T-cell (primary cell): ENCODE data around the gene NPTX1. TPM values are rescaled to one million over a fixed set of nuclear protein-coding genes. Genes with fewer than 3 reads are reported as not detected.

Experiments
- ATAC-seq, 4 experiments: fragments of 200-7000 bp in 3 of 4; fragments of 150-1000 bp in 1 of 4; cut with Tn5 transposase; replicated peaks in 1 of 4; 1 replicate in 3 of 4; 2 replicates in 1 of 4; pipeline ENCODE4 v1.10.0; 2021; ENCODE audit warnings: moderate library complexity in 3 of 4, mild to moderate bottlenecking in 2 of 4, moderate number of reproducible peaks in 1 of 4
- CTCF ChIA-PET, 2 donors: fragments of 300-600 bp; sonication (Branson Sonifier 250); formaldehyde crosslinking; loops; one replicate each; lab custom pipeline; 2022; ENCODE audit warnings: antibody characterized with exemption in 2 of 2; lab: Charles Lee
- POLR2A ChIA-PET, 2 donors: fragments of 300-600 bp; sonication (Branson Sonifier 250); formaldehyde crosslinking; loops; one replicate each; lab custom pipeline; 2022; ENCODE audit warnings: antibody characterized with exemption in 2 of 2; lab: Charles Lee
- DNase-seq, 35 experiments: peaks; one replicate each; pipeline versions ENCODE4 v3.0.0 to v3.0.0-alpha.2; 2013 to 2023
- H3K27ac ChIP-seq: one replicate; pipeline ENCODE4 v1.5.1; 2013; ENCODE audit warnings: low read length
- H3K27me3 ChIP-seq, 2 experiments: replicated peaks in 1 of 2; 1 replicate in 1 of 2; 2 replicates in 1 of 2; pipeline versions ENCODE4 v1.6.1 to v1.7.0; 2013; ENCODE audit warnings: low read length in 1 of 2, mixed read lengths in 1 of 2; ENCODE audit not compliant: control insufficient read depth in 2 of 2, insufficient read depth in 2 of 2; ENCODE audit errors: extremely low read depth in 1 of 2
- H3K36me3 ChIP-seq, 2 donors: 1 replicate in 1 of 2; 2 replicates in 1 of 2; pipeline versions ENCODE4 v1.6.1 to v1.7.0; 2013; ENCODE audit warnings: low read length in 1 of 2; ENCODE audit not compliant: control insufficient read depth in 2 of 2, insufficient read depth in 1 of 2; ENCODE audit errors: extremely low read depth in 1 of 2
- H3K4me1 ChIP-seq, 2 experiments: 1 replicate in 1 of 2; 2 replicates in 1 of 2; pipeline versions ENCODE4 v1.6.1 to v1.7.0; 2013; ENCODE audit warnings: low read length in 2 of 2, mixed read lengths in 1 of 2; ENCODE audit not compliant: insufficient read depth in 2 of 2, control insufficient read depth in 1 of 2; ENCODE audit errors: extremely low read depth in 1 of 2
- H3K4me3 ChIP-seq, 2 donors: 1 replicate in 1 of 2; 2 replicates in 1 of 2; pipeline versions ENCODE4 v1.5.1 to v1.7.0; 2013; ENCODE audit warnings: mild to moderate bottlenecking in 2 of 2, low read length in 1 of 2, moderate library complexity in 1 of 2; ENCODE audit not compliant: control insufficient read depth in 1 of 2; ENCODE audit errors: extremely low read depth in 1 of 2
- H3K9me3 ChIP-seq: 2 replicates; pipeline ENCODE4 v1.7.0; 2013
- H3K27ac Mint-ChIP-seq, 2 donors: one replicate each; pipeline ENCODE4 v1.8.0; 2020 to 2021; ENCODE audit warnings: mild to moderate bottlenecking in 2 of 2, mixed read lengths in 2 of 2
- H3K27me3 Mint-ChIP-seq, 2 donors: one replicate each; pipeline ENCODE4 v1.8.0; 2021 to 2022; ENCODE audit warnings: mixed read lengths in 2 of 2
- H3K36me3 Mint-ChIP-seq: one replicate; pipeline ENCODE4 v1.8.0; 2021; ENCODE audit warnings: mixed read lengths
- H3K4me1 Mint-ChIP-seq, 3 donors: one replicate each; pipeline ENCODE4 v1.8.0; 2020 to 2022; ENCODE audit warnings: mixed read lengths in 3 of 3, mild to moderate bottlenecking in 1 of 3
- H3K4me3 Mint-ChIP-seq, 3 donors: one replicate each; pipeline ENCODE4 v1.8.0; 2020 to 2022; ENCODE audit warnings: mild to moderate bottlenecking in 3 of 3, mixed read lengths in 3 of 3, moderate library complexity in 3 of 3
- H3K9me3 Mint-ChIP-seq, 3 donors: one replicate each; pipeline ENCODE4 v1.8.0; 2020 to 2022; ENCODE audit warnings: mixed read lengths in 3 of 3
- WGBS: methylation state at CpG from one replicate; pipeline ENCODE4 v1.1.5; 2013; ENCODE audit warnings: missing lambda C conversion rate; ENCODE audit not compliant: insufficient coverage; 5-methylcytosine and 5-hydroxymethylcytosine counted together
- total RNA-seq, 35 experiments: library from RNA in 6 of 35; stranded (reverse) in 6 of 35; fragments of 120-200 nt in 1 of 35; gene quantifications; one replicate each; pipeline versions ENCODE4 v1.2.1 to v1.2.4 and lab custom pipeline; 2013 to 2026

Gene NPTX1
- total RNA-seq, 5 donors from 2014 or later (not counting 1 experiment from before 2014, with no cell fraction given), result 0.13 to 0.67 (median 0.33) TPM

- Mint-ChIP-seq H3K4me1 (peaks cover 5 to 10% (median 8%) of the 10 kb centered on the region in 3 donors), H3K27me3 (no peaks in the 10 kb centered on the region), H3K36me3 (no peaks in the 10 kb centered on the region), H3K4me3 (no peak overlapping the region), H3K27ac (no peak overlapping the region), H3K9me3 (no peaks in the 10 kb centered on the region)
- no peak for DNase-seq
- 79% methylated on average over 13 of the region's 27 CpGs for WGBS
- no peak for ATAC-seq
- ChIA-PET CTCF (no interaction called here), POLR2A (no interaction called here)
- no peak overlapping the region for H3K27ac ChIP-seq
- no peaks in the 10 kb centered on the region for H3K9me3 ChIP-seq
- peaks cover 0 to 29% of the 10 kb centered on the region in 2 experiments for H3K27me3 ChIP-seq
- H3K36me3 ChIP-seq, result no peaks in the 10 kb centered on the region
- H3K4me1 ChIP-seq, result peaks cover 0 to 8% of the 10 kb centered on the region in 2 experiments
- H3K4me3 ChIP-seq, result no peak overlapping the region
These were observed 27.0 kb downstream of the NPTX1 start for GRCh38 chr17:80449194-80449929.

GRCh38 chr17:80447790-80448189 is 28.6 kb downstream of the NPTX1 start:
- H3K27me3 ChIP-seq, result peaks cover 0 to 41% of the 10 kb centered on the region in 2 experiments
- CTCF ChIA-PET, result no interaction called here
- H3K4me1 Mint-ChIP-seq, result no peaks in the 10 kb centered on the region
- POLR2A ChIA-PET, result no interaction called here
- 83% methylated on average over 2 of the region's 4 CpGs for WGBS
- no peaks in the 10 kb centered on the region for H3K36me3 ChIP-seq
- no peak overlapping the region for H3K27ac ChIP-seq
- no peak overlapping the region for H3K4me3 Mint-ChIP-seq
- H3K9me3 Mint-ChIP-seq, result no peaks in the 10 kb centered on the region
- no peak overlapping the region for H3K4me3 ChIP-seq
- peaks cover 6 to 9% of the 10 kb centered on the region in 2 donors for H3K27me3 Mint-ChIP-seq
- no peak for DNase-seq
- no peaks in the 10 kb centered on the region for H3K9me3 ChIP-seq
- H3K4me1 ChIP-seq, result no peaks in the 10 kb centered on the region
- ATAC-seq, result no peak
- no peaks in the 10 kb centered on the region for H3K36me3 Mint-ChIP-seq
- H3K27ac Mint-ChIP-seq, result no peak overlapping the region

GRCh38 chr17:80446645-80447405 is 29.6 kb downstream of the NPTX1 start:
- H3K4me3 ChIP-seq, result no peak overlapping the region
- ChIA-PET POLR2A (interaction anchor here in 1 of 2 donors (0.6 kb wide), 1 partner anchor 576 kb away, joined by 3 read pairs; no protein-coding TSS in a partner anchor), CTCF (no interaction called here)
- H3K27ac ChIP-seq, result no peak overlapping the region
- Mint-ChIP-seq H3K27me3 (peaks cover 11 to 17% of the 10 kb centered on the region in 2 donors), H3K36me3 (no peaks in the 10 kb centered on the region), H3K9me3 (no peaks in the 10 kb centered on the region), H3K4me3 (no peak overlapping the region), H3K4me1 (no peaks in the 10 kb centered on the region), H3K27ac (no peak overlapping the region)
- H3K27me3 ChIP-seq, result peaks cover 0 to 45% of the 10 kb centered on the region in 2 experiments
- no peaks in the 10 kb centered on the region for H3K36me3 ChIP-seq
- H3K4me1 ChIP-seq, result no peaks in the 10 kb centered on the region
- WGBS, result 92% methylated on average over 7 of the region's 12 CpGs
- no peaks in the 10 kb centered on the region for H3K9me3 ChIP-seq
- no peak for ATAC-seq
- no peak for DNase-seq

GRCh38 chr17:80445726-80446110 is 30.7 kb downstream of the NPTX1 start:
- H3K27me3 Mint-ChIP-seq, result peaks cover 11 to 23% of the 10 kb centered on the region in 2 donors
- no peak for ATAC-seq
- no peaks in the 10 kb centered on the region for H3K4me1 Mint-ChIP-seq
- peaks cover 0 to 53% of the 10 kb centered on the region in 2 experiments for H3K27me3 ChIP-seq
- ChIA-PET CTCF (no interaction called here), POLR2A (no interaction called here)
- no peak overlapping the region for H3K4me3 ChIP-seq
- H3K27ac Mint-ChIP-seq, result no peak overlapping the region
- H3K27ac ChIP-seq, result no peak overlapping the region
- no peaks in the 10 kb centered on the region for H3K36me3 Mint-ChIP-seq
- no peaks in the 10 kb centered on the region for H3K36me3 ChIP-seq
- WGBS, result 64% methylated on average over 9 of the region's 10 CpGs
- H3K9me3 Mint-ChIP-seq, result no peaks in the 10 kb centered on the region
- H3K4me3 Mint-ChIP-seq, result no peak overlapping the region
- no peaks in the 10 kb centered on the region for H3K9me3 ChIP-seq
- no peaks in the 10 kb centered on the region for H3K4me1 ChIP-seq
- no peak for DNase-seq

- Histone ChIP-seq H3K27me3 (peaks cover 0 to 53% of the 10 kb centered on the region in 2 experiments), H3K9me3 (no peaks in the 10 kb centered on the region), H3K27ac (no peak overlapping the region), H3K4me3 (no peak overlapping the region), H3K4me1 (no peaks in the 10 kb centered on the region), H3K36me3 (no peaks in the 10 kb centered on the region)
- Mint-ChIP-seq H3K4me1 (no peaks in the 10 kb centered on the region), H3K27me3 (peaks cover 11 to 26% of the 10 kb centered on the region in 2 donors), H3K4me3 (no peak overlapping the region), H3K9me3 (no peaks in the 10 kb centered on the region), H3K27ac (no peak overlapping the region), H3K36me3 (no peaks in the 10 kb centered on the region)
- DNase-seq (no peak), ATAC-seq (no peak)
- CTCF ChIA-PET, result no interaction called here
- WGBS, result 64% methylated on average over 14 of the region's 26 CpGs
- POLR2A ChIA-PET, result no interaction called here
These were observed 31.2 kb downstream of the NPTX1 start for GRCh38 chr17:80445007-80445725.

GRCh38 chr17:80444644-80444979 is 31.8 kb downstream of the NPTX1 start:
- H3K9me3 Mint-ChIP-seq, result no peaks in the 10 kb centered on the region
- H3K27me3 ChIP-seq, result peaks cover 0 to 55% of the 10 kb centered on the region in 2 experiments

More at GRCh38 chr17:80444644-80444979, 31.8 kb downstream of the NPTX1 start:
- Mint-ChIP-seq H3K4me1 (no peaks in the 10 kb centered on the region), H3K27ac (no peak overlapping the region), H3K4me3 (no peak overlapping the region), H3K27me3 (peaks cover 11 to 26% of the 10 kb centered on the region in 2 donors), H3K36me3 (no peaks in the 10 kb centered on the region)
- ATAC-seq, result no peak
- H3K36me3 ChIP-seq, result no peaks in the 10 kb centered on the region
- no peak for DNase-seq
- ChIA-PET POLR2A (no interaction called here), CTCF (no interaction called here)
- H3K27ac ChIP-seq, result no peak overlapping the region
- no peak overlapping the region for H3K4me3 ChIP-seq
- no peaks in the 10 kb centered on the region for H3K9me3 ChIP-seq
- WGBS, result no CpG with 5 or more reads among the region's 6 CpGs
- no peaks in the 10 kb centered on the region for H3K4me1 ChIP-seq
